KBM-7 (cell line): ENCODE results near the gene PNLIPRP2.

Source experiments
- DNase-seq: peaks from one replicate; pipeline ENCODE4 v3.0.0-alpha.2; 2015
- in situ Hi-C: fragments of 300-500 bp; cut with MboI; formaldehyde crosslinking; loops from 2 replicates; pipeline ENCODE4 v1.14.3; 2020; ENCODE audit warnings: low sequenced_read_pairs, low pct_unique_long_range_greater_than_20kb, mixed read lengths

Gene PNLIPRP2

GRCh38 chr10:116620423-116621400, at the start of gene PNLIPRP2:
Gene PNLIPRP2 (plus strand): TSS chr10:116620953.
- in situ Hi-C loops, result no loop called here

GRCh38 chr10:116574797-116575196, 46.0 kb upstream of the PNLIPRP2 start:
- DNase-seq, result no peak
- in situ Hi-C loops, result no loop called here

More at GRCh38 chr10:116620423-116621400, at the start of gene PNLIPRP2:
- no peak for DNase-seq

GRCh38 chr10:116587878-116588591, 32.7 kb upstream of the PNLIPRP2 start:
- in situ Hi-C loops, result no loop called here
- DNase-seq, result no peak

GRCh38 chr10:116588995-116589394, 31.8 kb upstream of the PNLIPRP2 start:
- no peak for DNase-seq
- in situ Hi-C loops, result no loop called here

- in situ Hi-C loops, result no loop called here
- no peak for DNase-seq
Measured at GRCh38 chr10:116589926-116590325, 30.8 kb upstream of the PNLIPRP2 start.

- no peak for DNase-seq
- in situ Hi-C loops, result no loop called here
Measured at GRCh38 chr10:116590590-116591444, 29.9 kb upstream of the PNLIPRP2 start, which contains the start of gene PNLIPRP1. Gene PNLIPRP1 (plus strand): TSS chr10:116590959. CDS start chr10:116591130, 171 bp downstream.

GRCh38 chr10:116593139-116593740, 27.5 kb upstream of the PNLIPRP2 start:
- no peak for DNase-seq
- in situ Hi-C loops, result no loop called here

GRCh38 chr10:116594525-116595035, 26.2 kb upstream of the PNLIPRP2 start:
- no peak for DNase-seq
- in situ Hi-C loops, result no loop called here

- in situ Hi-C loops, result no loop called here
- no peak for DNase-seq
Measured at GRCh38 chr10:116596062-116596461, 24.7 kb upstream of the PNLIPRP2 start.

GRCh38 chr10:116597543-116597942, 23.2 kb upstream of the PNLIPRP2 start:
- in situ Hi-C loops, result no loop called here
- no peak for DNase-seq

GRCh38 chr10:116598329-116598728, 22.4 kb upstream of the PNLIPRP2 start:
- no peak for DNase-seq
- in situ Hi-C loops, result no loop called here

- DNase-seq, result no peak
- in situ Hi-C loops, result no loop called here
Measured at GRCh38 chr10:116599991-116600390, 20.8 kb upstream of the PNLIPRP2 start.

GRCh38 chr10:116602648-116603400, 17.9 kb upstream of the PNLIPRP2 start:
- no peak for DNase-seq
- in situ Hi-C loops, result no loop called here

- no peak for DNase-seq
- in situ Hi-C loops, result no loop called here
Measured at GRCh38 chr10:116606061-116606483, 14.7 kb upstream of the PNLIPRP2 start.

- no peak for DNase-seq
- in situ Hi-C loops, result no loop called here
Measured at GRCh38 chr10:116607336-116607735, 13.4 kb upstream of the PNLIPRP2 start.

- in situ Hi-C loops, result no loop called here
- DNase-seq, result no peak
Measured at GRCh38 chr10:116608686-116609594, 11.8 kb upstream of the PNLIPRP2 start.
